ENCODE results near the gene RRP15.
"Not testable (repeated sequence)": the region's sequence is repeated elsewhere in the genome, so short reads cannot be mapped to it uniquely, and the experiment has no call there.

The RRP15 gene

DNA sequence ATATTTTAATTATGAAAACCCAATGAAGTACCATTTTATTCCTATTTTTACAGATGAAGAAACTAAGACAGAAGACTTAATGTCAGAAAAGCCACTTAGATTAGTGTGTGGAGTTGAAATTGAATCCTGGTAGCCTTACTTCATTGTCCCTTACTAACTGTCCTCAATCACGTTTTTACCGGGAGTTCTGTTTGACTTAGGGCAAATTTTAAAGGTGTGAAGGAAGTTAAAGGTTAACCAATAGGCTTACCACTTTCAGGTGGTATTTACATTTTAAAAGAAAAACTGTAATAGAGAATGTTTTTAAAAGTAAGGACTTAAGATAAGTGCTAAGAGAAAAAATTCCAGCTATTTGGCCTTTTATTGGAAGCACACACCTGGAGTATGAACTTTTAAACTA is 12.4 kb downstream of the RRP15 start:
- DNase-seq: no peak

DNA sequence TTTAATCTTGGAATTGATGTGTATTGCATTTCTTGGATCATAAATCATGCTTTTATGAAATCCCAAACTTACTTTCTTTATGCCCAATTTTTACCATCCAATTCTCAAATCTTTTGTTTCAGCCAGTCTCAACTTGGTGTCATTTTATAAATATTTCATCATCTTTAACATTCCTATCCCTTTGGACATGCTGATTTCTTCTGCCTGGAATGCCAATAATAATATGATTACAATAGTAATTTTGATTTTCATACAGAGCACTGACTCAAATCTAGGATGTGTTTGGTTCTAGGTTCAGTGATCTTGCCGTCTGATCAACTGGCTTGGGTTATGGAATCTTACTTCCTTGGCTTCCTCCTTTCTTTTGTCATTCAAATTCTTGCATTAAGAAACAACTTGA is 12.8 kb downstream of the RRP15 start:
- DNase-seq: no peak

DNA sequence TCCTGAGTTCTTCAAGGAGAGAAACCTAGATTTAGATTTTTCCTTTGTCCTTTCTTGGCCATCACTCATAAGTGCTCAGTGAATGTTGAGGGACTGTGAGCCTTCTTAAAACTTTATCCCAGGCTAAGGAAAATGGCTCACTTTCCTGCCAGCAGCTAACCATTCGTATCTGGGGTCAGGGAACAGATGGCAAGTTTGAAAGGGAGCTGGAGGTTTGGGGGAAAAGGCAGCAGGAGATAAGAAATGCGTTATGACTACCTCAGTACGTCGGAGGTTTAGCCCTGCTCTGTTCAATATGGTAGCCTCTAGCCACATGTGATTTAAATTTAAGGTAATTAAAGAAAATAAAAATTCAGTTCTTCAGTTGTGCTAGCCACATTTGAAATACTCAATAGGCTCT is 13.3 kb downstream of the RRP15 start:
- DNase-seq: no peak

DNA sequence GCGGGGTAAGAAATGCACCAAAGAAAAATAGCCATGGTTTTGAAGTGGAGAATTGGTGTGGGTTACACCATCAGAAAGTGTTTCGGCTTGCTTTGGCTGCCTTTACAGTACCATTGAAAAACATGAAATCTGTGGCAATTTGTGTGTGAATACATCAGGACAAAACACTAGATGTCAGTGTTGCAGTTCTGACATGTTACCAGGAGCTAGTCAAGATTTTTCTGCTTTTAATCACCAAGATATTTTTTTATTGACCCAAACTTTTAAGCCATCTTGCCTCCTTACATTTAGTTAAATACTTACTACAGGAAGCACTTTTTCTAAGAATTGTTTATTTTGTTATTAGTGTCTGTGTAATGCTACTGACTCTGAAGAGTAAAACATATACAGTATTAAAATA is 14.3 kb downstream of the RRP15 start:
- no peak for DNase-seq

DNA sequence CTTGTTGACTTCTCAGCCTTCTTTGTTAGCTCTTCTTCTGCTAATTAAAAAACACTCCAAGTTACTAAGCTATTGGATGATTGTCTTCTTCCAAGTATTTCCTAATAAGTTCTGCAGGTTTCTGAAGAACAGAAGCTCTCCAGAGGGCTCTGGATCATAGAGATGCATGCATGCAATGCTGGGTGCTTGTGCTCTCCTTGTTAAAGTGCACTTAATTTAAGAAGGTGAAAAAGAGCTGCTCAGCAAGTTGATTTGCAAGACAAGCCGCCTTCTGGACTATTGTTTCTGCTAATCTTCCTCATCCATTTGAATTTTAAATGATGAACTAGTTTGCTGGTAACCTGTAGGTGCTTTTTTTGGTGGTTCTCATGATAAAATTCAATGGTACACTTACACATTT is 16.1 kb downstream of the RRP15 start:
- DNase-seq: no peak

DNA sequence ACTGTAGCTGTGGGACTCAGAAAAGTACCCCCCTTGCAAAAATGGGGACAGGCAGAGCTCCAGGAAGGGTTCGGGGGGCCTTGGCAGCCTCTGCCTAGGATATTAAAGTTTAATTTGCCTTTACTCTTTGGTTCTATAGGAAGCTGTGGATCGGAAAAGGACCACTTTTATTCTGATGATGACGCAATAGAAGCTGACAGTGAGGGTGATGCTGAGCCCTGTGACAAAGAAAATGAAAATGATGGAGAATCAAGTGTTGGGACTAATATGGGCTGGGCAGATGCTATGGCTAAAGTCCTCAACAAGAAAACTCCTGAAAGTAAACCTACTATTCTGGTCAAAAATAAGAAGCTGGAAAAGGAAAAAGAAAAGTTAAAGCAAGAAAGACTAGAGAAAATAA is 17.1 kb downstream of the RRP15 start:
- no peak for DNase-seq

DNA sequence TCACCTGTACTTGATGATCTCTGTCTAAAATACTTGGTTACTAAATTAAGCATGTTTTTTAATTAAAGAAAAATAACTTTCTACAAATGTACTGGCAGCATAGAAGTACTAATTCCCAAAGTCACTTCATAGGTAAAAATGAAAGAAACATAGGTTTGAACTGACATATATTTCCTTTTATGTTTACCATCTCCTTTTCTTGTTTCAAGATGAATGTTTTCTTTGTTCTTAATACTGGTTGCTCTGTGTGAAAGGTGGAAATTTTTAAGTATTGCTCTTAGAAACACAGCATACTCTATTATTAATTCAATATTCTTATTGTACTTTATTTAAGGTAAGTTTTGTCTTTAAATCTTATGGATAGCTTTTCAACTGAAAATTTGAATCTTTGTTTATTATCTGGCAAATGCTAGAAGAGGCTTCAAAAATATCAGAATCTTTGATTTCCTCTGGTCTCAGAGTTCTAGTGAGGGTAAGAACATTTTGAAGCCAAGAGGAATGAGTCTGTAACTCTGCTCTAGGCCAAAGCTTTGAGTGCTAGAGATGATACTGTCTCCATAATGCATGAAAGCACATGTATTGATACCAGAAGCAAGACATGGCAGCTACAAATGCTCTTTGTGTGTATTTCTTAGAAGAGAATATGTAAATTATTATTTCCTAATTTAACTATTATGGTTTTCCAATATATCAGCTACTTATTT is 18.2 kb downstream of the RRP15 start:
- no peak for DNase-seq

DNA sequence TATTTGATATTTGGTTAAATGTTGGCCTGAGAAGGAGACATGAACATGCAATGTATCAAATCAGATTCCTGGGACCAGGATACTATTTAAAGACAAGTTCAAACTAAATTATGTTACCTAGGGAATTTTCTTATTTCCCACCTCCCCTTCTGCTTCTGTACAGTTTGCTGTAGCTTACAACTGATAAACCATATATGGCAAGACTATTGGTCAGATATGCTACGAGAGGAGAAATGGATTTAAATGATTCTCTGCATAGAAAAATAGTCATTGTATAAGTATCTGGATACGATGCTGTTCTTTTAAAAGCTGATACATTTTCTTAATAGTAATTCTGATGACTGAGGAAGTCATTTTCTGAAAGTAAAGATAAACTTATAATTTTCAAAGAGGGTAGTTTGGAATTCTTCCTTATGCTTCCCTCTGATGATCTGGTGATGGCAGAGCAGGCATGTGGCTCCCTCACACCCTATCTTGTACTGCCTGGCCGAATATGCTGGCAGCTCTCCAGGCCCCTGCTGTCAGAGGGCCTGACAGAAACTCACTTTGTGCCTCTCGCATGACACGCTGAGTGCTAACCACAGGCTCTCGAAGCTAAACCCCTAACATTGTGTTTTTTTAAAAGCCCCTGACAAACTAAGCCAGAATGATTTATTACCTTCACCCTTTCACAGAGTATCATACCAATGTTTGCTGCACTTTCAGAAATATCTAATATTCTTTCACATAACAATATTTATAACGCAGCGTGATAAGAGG is 19.4 kb downstream of the RRP15 start:
- DNase-seq: no peak

DNA sequence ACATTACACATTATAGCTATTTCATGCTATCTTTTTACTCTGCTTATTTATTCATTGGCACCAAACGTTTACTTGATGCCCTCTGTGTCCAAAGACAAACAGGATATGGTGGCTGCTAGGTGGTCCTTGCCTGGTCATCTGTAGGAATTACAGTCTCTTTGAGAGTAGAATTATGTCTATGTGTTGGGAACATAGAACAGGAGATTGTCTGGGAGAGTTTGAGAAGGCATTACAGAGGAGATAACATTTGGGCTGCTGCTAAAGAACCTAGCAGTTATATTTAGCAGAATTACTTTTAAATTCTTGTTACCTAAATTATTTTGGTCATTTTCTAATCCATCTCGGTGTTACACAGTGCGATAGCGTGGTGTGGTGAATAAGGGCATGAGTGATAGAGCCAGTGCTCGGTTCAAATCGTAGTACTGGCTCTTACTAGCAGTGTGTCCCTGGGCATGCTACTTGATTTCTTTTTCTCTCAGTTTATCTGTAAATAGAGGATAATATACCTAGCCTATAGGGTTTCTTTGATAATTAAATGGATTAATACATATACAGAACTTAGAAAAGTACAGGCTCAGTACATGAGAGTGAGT is 20.5 kb downstream of the RRP15 start:
- no peak for DNase-seq

DNA sequence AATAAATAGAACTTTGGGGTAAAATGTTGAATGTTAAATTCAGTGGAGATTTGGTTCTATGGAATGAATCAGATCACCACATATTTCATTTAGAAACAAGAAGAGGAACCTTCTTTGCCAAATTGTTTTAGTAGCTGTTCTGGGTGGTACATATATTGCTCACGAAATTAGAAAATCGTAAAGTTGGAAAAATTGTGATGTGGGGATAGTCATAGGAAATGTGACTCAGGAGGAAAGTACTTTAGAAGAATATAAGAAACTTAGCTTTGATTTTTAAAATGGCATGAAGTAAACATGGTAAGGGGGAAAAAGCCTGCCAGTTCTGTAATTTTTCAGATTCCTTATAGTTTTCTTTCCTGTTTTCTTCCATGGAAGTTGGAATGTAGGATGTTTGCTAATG is 27.4 kb downstream of the RRP15 start:
- no peak for DNase-seq

DNA sequence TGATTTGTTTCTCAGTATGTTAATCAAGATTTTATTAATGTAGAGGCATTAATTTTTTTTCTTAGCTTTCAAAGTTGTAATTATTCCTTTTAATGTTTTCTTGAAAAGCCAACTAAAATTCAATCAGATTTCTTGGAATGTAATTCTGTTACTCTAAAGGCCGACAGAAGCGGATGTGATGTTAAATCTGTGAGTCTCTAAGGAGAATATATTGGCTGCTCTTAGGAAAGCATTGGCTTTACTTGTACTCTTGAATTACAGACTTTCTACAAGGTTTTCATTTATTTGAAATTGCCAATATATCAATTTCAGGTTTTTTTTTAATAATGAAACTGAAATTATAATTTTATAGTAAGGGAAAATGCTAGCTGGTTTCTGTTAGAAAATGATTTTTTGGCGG is 29.2 kb downstream of the RRP15 start:
- no peak for DNase-seq

DNA sequence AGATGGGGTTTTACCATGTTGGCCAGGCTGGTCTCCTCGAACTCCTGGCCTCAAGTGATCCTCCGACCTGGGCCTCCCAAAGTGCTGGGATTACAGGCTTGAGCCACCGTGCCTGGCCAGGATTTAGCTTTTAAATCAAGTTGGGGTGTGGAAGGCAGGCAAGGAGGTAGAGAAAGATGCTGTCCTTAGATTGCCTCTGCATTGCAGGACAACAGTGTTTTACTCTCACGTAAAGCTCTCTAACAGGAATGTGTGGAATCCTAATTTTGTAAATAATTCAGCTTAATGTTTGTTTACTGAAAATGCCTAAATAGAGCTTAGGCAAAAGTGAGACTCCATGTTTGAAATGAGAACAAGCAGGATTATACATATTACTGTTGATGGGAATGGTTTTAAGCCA is 30.5 kb downstream of the RRP15 start:
- DNase-seq: no peak

DNA sequence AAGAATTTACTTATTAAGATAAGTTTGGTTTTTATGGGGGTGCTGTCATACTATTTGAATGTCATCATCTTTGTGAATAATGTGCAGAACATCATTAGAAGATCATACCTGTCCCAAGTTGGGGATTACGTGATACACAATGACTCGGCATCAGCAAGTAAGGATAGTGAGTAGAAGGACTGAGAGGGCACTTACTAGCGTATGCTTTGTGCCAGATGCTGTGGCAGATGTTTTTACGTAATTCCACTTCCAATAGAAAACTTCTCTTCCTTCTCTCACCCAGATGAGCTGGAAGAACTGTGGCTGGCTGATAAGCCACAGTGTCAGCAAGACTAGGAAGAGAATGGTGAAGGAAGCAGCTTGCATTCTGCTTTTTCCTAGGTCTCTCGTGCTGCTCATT is 32.0 kb downstream of the RRP15 start:
- no peak for DNase-seq

DNA sequence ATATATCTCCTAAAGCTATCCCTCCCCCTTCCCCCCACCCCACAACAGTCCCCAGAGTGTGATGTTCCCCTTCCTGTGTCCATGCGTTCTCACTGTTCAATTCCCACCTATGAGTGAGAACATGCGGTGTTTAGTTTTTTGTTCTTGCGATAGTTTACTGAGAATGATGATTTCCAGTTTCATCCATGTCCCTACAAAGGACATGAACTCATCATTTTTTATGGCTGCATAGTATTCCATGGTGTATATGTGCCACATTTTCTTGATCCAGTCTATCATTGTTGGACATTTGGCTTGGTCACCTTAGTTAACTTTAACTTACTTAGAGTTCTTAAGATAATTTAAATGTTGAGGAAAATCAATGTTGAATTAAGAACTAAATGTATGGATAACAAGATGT is 35.1 kb downstream of the RRP15 start:
- DNase-seq: not testable (repeated sequence)

DNA sequence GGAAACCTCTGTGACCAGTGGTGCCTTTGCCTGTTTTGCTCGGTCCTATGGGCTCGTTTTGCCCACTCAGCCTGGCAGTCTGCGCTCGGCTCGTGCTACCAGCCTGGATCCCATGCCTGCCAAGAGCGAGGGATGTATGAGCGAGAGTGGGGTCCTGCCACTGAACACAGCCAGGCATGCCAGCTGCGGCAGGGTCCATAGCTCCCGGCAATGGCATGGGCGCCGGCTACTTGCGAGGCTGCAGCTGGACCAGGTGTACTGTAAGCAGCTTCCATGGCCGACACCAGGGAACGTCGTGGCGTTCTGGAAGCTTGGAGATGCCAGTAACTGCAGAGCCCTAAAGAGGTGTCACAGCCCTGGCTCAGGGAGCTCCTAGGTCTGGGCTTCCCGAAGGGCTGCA is 37.7 kb downstream of the RRP15 start:
- no peak for DNase-seq

DNA sequence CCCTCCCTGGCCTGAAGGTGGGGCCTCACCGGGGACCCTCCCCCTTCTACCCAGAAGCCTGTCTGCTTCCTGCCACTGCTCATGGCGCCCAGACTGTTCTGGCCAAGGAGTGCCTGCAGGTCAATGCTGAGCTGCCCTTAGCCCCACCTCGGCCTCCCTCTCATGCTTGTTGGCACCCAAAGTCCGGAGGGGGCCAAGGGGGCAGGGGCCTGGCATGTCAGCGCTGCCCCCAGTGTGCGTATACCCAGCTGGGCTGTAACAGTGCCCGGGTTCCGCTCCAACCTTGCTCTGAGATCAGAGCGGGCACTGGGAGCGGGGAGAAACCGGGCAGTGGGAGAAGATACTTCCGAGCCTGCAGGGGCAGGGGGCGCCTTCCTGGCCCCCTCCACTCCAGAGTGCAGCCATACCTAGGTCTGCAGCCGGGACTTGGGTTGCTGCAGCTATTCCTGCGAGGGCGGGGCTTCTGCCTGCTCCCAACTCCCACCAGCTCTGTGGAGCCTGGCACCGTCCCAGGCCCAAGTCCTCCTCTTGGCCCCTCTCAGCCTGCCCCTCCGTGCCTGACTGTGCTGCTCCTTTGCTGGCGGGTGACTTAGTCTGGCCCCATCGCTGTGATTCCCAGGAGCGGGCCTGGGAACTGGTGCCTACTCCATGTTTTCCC is 38.6 kb downstream of the RRP15 start:
- no peak for DNase-seq

DNA sequence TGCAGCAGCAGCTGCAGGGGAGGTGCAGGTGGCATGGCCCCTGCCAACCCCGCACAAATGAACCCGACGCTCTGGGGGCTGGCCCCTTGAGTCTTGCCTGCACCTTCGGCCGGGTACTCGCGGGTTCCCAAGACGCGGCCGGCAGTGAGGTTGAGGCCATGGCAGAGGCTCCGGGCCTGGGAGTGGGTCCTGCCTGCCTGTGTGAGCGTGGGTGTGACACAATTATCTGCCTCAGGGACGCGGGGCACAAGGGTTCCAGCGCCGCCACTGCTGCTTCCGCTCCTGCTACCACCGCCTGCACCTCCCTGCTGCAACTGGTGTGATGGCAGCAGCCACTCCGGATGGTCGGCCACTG is 39.1 kb downstream of the RRP15 start:
- no peak for DNase-seq

DNA sequence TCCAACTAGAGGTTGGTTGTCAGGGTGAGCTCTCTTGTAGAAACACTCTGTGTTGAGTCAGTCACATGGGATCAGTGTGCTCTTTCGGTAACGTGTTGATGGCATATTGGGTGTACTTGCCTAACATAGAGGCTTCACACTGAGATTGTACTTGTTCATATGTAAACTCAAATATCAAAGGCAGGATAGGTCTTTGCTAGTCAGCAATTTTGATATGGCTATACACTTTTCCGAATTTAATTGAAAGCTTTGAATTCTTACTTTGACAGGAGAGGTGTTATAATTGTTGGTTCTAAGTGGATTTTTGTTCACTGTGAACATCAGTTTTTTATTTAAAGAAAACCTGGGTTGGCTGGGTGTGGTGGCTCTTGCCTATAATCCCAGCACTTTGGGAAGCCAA is 43.7 kb downstream of the RRP15 start:
- DNase-seq: no peak

DNA sequence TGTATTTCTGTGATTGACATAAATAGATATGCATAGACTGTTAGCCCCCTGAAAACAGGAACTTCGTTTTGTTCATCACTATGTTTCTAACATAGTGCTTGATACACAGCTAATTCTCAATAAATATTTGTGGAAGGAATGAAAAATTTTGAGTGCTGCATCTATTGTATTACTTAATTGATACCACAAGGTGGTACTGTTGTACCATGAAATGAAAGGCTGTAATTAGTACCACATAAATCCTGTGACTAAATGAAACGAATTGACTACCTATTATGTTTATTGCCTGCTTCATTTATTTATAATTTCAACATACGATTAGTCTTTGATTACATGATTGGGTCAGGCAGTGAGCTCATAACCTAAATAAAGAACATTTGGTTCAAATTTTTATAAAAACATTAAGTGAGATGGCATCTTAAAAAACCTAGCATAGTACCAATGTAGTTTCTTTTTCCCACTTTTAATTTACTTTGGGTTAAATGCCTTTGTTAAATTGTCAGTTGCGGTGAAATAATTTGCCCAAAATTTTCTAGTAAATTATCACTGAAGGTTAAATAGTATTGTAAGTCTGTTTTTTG is 45.0 kb downstream of the RRP15 start:
- DNase-seq: no peak

DNA sequence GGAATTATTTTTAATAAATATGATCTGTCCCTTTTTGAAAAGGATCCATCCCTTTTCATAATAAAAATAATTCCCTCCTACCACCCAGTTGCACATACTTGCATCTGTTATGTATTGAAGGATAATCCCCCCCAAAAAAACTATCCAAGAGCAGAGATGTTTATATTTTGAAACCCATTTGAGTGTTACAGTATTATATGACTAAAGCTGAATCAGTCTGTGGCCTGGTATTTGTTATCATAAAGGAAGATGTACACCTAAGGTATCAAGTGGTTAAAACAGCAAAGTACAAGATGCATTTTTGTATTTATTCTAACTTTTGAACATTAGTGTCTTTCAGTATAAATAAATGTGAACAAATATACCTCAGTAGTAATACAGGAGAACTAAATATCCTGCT is 47.3 kb downstream of the RRP15 start:
- no peak for DNase-seq

DNA sequence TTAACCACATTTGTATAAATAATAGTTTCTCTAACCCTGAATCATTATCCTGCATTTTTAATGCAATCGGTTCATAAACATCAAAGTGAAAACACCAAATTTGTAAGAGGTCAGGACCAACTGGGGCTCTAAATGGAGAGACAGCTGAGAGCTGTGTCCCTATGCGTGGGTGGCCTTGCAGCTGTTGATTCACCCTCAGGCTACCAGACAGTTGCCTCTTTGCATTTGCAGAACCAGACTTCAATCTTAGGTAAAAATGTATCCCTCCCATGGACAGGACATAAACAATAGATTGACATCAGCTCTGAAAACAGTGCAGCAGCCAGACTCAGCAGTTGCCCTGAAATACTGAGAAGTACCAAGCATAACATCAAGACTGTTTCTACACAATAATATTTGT is 51.2 kb downstream of the RRP15 start:
- DNase-seq: no peak

DNA sequence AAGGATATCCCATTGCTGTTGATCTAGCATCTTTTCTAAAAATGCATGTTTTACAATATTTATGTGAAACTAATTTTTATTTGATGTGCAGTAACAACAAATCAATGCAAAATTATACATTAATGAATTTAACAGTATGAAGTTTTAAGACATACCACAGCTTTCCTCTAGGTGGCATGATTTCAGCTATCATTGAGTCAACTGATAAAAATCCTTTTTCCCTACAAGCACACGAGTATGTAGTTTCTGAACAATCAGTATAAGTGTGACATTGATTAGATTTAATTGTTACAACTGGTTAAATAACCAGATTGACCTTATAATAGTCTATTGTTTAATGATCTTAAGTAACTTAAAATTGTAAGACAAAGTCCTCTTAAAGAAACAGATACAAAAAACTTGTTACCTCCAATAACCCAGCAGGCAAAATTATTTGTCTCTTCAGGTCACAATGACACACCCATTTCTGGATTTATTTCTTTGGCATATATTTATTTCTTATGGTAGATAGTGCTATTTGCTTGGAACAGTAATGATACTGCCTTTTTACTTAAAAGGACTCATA is 54.3 kb downstream of the RRP15 start:
- no peak for DNase-seq

DNA sequence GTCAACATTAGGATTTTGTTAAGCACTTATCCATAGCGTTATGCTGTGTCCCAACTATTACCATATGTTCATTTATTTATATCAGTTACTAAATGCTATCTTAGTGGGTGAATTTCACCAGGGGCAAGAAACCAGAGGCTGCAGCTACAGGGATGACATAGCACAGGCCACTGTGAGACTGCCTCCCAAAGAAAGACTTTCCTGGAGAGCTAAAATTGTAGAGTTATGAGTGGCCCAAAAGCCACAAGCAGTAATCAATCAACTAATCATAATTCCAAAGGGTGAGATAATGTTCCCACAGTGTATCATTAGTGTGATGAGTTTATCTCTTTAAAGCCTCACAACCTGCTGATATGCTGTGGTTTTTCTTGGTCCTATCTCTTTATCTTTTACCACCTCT is 56.2 kb downstream of the RRP15 start:
- DNase-seq: no peak

All from stimulated activated CD4-positive, alpha-beta T cell treated with anti-CD3 and anti-CD28 coated beads, Interleukin-2, amount 100 ng/mL, for 48 hours (primary cell).